ENCODE measurements around the gene PROCA1. TPM values are rescaled to one million over a fixed set of nuclear protein-coding genes. Genes with fewer than 3 reads are reported as not detected.

Gene PROCA1
- total RNA-seq, 1 donor from 2014 or later = 1.5 TPM

Small RNAs within 50 kb of the gene (small RNA-seq; reads per million reads assigned to genes)
- gene SNORD42A = not detected
- not detected for gene SNORD42B
- gene SNORD4A = not detected
- gene SNORD4B = not detected

Other genes with a start within 250 kb of the PROCA1 start
- not detected for gene SLC13A2, start 238.2 kb downstream of the PROCA1 start, total RNA-seq
- 3.4 TPM for gene FOXN1, start 205.5 kb downstream of the PROCA1 start, total RNA-seq
- gene UNC119, start 159.3 kb downstream of the PROCA1 start, total RNA-seq = 38.1 TPM
- gene PIGS, start 140.4 kb downstream of the PROCA1 start, total RNA-seq = 22.8 TPM
- gene ALDOC, start 135.0 kb downstream of the PROCA1 start, total RNA-seq = 20.1 TPM
- 8.3 TPM for gene SPAG5, start 112.9 kb downstream of the PROCA1 start, total RNA-seq
- 21.6 TPM for gene RSKR, start 97.7 kb downstream of the PROCA1 start, total RNA-seq
- gene BLTP2, start 66.7 kb downstream of the PROCA1 start, total RNA-seq = 65.6 TPM
- gene SDF2, start 50.0 kb downstream of the PROCA1 start, total RNA-seq = 33.1 TPM
- 89.6 TPM for gene SUPT6H, start 49.7 kb downstream of the PROCA1 start, total RNA-seq
- 195 TPM for gene RAB34, start 6.0 kb upstream of the PROCA1 start, total RNA-seq
- 600 TPM for gene RPL23A, start 8.1 kb upstream of the PROCA1 start, total RNA-seq
- 2.9 TPM for gene TLCD1, start 14.3 kb upstream of the PROCA1 start, total RNA-seq
- gene NEK8, start 16.9 kb upstream of the PROCA1 start, total RNA-seq = 0.98 TPM
- gene TRAF4, start 32.1 kb upstream of the PROCA1 start, total RNA-seq = 26.5 TPM
- 14.2 TPM for gene FAM222B, start 130.9 kb upstream of the PROCA1 start, total RNA-seq
- gene ERAL1, start 143.1 kb upstream of the PROCA1 start, total RNA-seq = 44.9 TPM
- 56.2 TPM for gene FLOT2, start 185.8 kb upstream of the PROCA1 start, total RNA-seq
- 11.8 TPM for gene DHRS13, start 191.2 kb upstream of the PROCA1 start, total RNA-seq
- gene PHF12, start 239.6 kb upstream of the PROCA1 start, total RNA-seq = 54.5 TPM

All from vagina (tissue), 1 donor.